ENCODE results near the gene HRH4.

HRH4 gene

DNA sequence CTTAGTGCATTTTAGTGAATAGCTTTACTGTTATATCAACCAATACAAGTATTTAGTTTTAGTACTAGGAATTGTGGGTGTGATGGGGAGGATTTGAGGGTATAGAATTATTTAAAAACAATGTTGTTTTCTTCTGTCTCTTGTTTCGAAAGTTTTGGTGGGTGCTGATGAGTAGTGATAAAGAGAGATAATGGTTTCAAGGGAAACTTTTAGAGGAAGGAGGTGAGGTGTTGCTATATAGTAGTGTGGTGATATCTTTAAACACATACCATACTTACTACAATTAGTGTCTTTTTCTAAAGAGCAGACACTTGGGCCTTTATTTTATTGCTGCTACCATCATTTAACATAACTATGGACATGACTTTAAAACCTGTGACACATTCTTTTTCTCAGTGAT, 23.5 kb upstream of the HRH4 start:
- in situ Hi-C loops (cut with MboI; ENCODE audit: low sequenced_read_pairs, unreplicated experiment), result no loop called here
- DNase-seq (ENCODE audit: low spot score), result no peak

DNA sequence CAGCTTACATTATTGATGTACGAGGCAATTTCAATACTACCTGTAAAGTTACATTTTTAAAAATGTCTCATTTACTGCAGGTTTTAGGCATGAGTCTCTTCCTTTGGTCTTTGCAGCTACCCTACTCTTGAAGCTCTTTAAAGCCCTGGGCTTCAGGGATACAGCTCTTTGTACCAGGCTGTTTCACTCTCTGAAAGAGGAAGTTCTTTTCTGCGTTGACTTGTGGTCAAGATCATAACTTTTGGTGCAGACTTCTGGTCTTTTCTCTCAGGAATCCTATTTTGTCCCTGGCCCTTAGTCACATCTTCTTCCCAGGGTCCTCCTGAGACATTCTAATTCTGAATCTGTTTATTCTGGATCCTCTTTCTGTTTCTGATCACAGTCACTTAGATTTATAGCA, 16.6 kb upstream of the HRH4 start:
- in situ Hi-C loops (cut with MboI; ENCODE audit: low sequenced_read_pairs, unreplicated experiment), result no loop called here
- no peak for DNase-seq (ENCODE audit: low spot score)
- no peak for TF ChIP-seq CTCF (IDR thresholded peaks at IDR 0.05; ENCODE audit: borderline replicate concordance, control extremely low read depth, extremely low read depth, insufficient read depth, missing control alignments)

More for the DNA sequence above, 23.5 kb upstream of the HRH4 start:
- TF ChIP-seq CTCF (IDR thresholded peaks at IDR 0.05; ENCODE audit: borderline replicate concordance, control extremely low read depth, extremely low read depth, insufficient read depth, missing control alignments), result no peak

DNA sequence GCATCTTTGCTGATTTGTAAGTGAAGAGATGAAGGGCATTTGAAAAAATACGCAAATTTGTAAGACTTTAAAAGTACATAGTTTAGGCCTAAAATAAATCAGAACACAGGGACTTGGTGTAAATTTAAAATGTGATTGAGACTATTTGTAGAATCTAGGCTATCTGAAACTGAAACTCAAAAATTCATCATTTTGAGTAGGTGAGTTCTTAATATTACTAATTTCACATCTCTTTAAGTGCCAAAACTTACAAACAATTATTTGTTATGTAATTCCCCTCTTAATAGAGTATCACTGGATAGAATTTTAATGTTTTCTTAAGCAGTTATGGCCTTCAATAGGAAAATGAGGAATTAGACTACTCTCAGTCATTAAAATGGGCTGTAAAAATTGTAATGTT, 14.0 kb upstream of the HRH4 start:
- in situ Hi-C loops (cut with MboI; ENCODE audit: low sequenced_read_pairs, unreplicated experiment), result no loop called here
- no peak for DNase-seq (ENCODE audit: low spot score)
- TF ChIP-seq CTCF (IDR thresholded peaks at IDR 0.05; ENCODE audit: borderline replicate concordance, control extremely low read depth, extremely low read depth, insufficient read depth, missing control alignments), result no peak

DNA sequence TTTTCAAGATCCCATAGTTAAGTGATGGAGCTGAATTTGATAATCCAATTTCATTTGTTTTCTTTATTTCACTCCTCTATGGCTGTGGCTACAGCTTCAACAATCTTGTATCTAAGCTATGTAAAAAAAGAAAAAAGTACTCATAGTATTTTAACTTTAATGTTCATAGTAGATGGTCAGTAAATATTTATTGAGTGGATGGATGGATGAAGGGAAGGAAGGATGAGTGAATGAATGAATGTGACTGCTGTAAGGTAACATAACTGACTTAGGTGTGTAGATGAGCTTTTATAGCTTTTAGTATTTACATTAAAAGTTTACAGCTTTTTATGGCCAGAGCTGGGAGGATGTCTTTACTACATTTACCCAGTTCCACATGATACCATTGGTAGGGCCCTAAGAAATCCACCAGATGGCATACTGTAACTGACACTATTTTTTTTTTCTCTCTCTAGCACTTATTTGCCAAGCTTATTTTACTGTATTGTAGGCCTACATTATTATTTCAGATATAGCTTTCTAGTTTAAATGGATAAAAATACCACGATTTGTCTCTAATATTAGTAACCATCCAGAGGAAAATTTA, 13.4 kb upstream of the HRH4 start:
- TF ChIP-seq CTCF (IDR thresholded peaks at IDR 0.05; ENCODE audit: borderline replicate concordance, control extremely low read depth, extremely low read depth, insufficient read depth, missing control alignments), result no peak
- in situ Hi-C loops (cut with MboI; ENCODE audit: low sequenced_read_pairs, unreplicated experiment), result no loop called here
- no peak for DNase-seq (ENCODE audit: low spot score)

- in situ Hi-C loops (cut with MboI; ENCODE audit: low sequenced_read_pairs, unreplicated experiment), result no loop called here
- no peak for DNase-seq (ENCODE audit: low spot score)
- no peak for TF ChIP-seq CTCF (IDR thresholded peaks at IDR 0.05; ENCODE audit: borderline replicate concordance, control extremely low read depth, extremely low read depth, insufficient read depth, missing control alignments)
Observed at GRCh38 chr18:24447961-24448360, 12.5 kb upstream of the HRH4 start.

DNA sequence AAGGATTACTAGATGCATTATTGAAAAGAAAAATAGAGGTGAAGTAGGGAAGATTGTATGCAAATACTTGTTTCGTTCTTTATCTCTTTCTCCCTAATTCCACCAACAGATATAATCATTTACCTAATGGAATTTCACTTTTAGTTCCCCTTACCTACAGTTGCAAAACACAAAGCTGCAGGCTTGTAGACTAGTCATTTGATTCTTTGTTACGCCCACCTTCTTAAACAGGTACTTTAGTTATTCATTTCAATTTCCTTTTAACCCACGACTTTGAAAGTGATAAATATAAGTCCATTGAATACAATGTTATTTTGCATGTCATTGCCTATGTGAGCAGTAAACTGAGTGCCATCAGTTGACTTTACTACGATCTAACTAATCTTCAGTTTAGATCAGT, 3.9 kb upstream of the HRH4 start:
- no peak for TF ChIP-seq CTCF (IDR thresholded peaks at IDR 0.05; ENCODE audit: borderline replicate concordance, control extremely low read depth, extremely low read depth, insufficient read depth, missing control alignments)
- no peak for DNase-seq (ENCODE audit: low spot score)
- in situ Hi-C loops (cut with MboI; ENCODE audit: low sequenced_read_pairs, unreplicated experiment), result no loop called here

- in situ Hi-C loops (cut with MboI; ENCODE audit: low sequenced_read_pairs, unreplicated experiment), result no loop called here
- TF ChIP-seq CTCF (IDR thresholded peaks at IDR 0.05; ENCODE audit: borderline replicate concordance, control extremely low read depth, extremely low read depth, insufficient read depth, missing control alignments), result no peak
- DNase-seq (ENCODE audit: low spot score), result no peak
Observed at GRCh38 chr18:24459772-24460171, 665 bp upstream of the HRH4 start.
